ENCODE measurements around the gene OR9G4. TPM values are rescaled to one million over a fixed set of nuclear protein-coding genes. Genes with fewer than 3 reads are reported as not detected.
A peak's percentile ranks its signal among the peaks of the same experiment; 100 is the strongest.

OR9G4 gene
- not detected for total RNA-seq

DNA sequence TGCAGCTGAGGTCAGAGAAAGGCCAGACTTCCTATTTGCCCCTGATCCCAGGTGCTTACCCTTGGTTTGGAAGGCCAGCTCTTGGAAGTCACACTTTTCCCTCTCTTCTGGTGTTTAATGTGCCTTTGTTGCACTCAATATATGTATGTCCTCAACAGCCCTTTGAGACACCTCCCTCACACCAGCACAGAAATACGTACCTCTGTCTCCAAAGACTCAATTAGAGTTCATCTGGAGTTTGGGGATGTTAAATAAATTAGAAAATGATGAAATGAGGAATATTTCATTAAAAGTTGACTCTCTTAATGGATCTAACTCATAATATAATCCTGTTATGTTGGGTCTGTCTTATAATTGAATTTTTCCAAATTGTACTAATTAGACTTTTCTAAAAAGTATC is at the start of gene OR9G4:
Gene OR9G4 (minus strand): TSS at position 101 of the 400 bp plus-strand sequence. CDS start 4,931 bp downstream, outside the sequence.
- no peak for DNase-seq
- ATAC-seq (replicated peaks in 1 of 2): no peak
- Mint-ChIP-seq H3K4me1 (ENCODE audit: low read depth) (no peaks in the 10 kb centered on the region), H3K27ac (no peak within 1 kb of the TSS), H3K27me3 (ENCODE audit: low read depth) (no peaks in the 10 kb centered on the region), H3K4me3 (no peak within 1 kb of the TSS), H3K9me3 (peaks cover 6 to 12% of the 10 kb centered on the region in 2 donors), H3K36me3 (ENCODE audit: insufficient read depth in 2 of 2) (no peaks in the 10 kb centered on the region)

DNA sequence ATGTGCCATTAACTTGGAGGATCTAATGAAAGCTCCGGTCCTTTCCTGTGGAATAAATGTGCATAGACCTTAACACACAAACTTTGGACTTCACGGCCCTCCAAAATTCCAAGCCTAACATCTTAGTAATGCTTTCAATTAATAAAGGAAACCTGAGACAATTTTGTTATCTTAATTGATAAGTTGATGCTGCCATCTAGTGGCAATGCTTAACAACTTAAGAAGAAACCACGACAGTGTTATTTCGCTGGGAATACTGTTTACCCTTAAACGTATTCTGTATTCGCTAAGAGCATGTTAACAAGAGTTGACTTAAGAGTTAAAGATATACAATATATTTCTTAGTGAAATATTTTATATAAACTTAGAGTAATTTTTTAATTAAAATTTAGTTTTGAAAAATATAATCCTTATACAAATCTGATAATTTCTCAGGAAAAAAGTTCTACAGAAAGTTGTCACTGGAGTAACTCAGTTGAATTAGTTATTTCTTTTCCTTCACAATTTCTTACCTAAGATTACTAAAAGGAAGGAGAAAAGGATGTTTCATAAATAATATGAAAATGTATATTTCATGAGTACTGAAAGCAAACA is 35.0 kb upstream of the OR9G4 start:
- H3K4me3 Mint-ChIP-seq: no peak overlapping the region
- H3K36me3 Mint-ChIP-seq (ENCODE audit: insufficient read depth in 2 of 2): no peaks in the 10 kb centered on the region
- ATAC-seq (replicated peaks in 1 of 2) (no peak), DNase-seq (no peak)
- no peak overlapping the region for H3K27ac Mint-ChIP-seq
- peaks cover 5% of the 10 kb centered on the region for H3K4me1 Mint-ChIP-seq (ENCODE audit: low read depth)
- H3K27me3 Mint-ChIP-seq (ENCODE audit: low read depth): no peaks in the 10 kb centered on the region
- H3K9me3 Mint-ChIP-seq: no peaks in the 10 kb centered on the region

DNA sequence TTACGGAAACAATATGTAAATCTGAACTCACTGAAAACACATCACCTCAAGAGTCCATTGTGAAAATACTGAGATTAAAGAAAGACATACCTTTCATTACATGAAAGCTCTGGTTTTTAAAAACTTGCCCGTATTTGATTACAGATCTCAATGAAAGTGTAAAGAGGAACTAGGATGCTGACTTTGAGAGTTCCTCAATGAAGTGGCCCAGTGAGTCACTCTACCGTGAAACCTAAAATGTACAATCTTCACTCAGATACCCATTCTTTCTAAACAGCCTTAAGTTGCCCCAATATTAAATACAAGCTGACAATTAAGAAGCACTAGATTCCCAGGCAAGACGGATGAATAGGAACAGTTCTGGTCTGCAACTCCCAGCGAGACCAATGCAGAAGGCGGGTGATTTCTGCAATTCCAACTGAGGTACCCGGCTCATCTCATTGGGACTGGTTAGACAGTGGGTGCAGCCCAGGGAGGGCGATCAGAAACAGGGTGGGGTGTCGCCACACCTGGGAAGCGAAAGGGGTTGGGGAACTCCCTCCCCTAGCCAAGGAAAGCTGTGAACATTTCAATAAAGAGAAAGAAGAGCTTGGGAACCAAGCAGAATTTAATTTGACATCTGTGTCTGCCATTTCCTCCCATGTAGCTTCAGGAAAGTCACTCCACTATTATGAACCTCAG is 33.8 kb upstream of the OR9G4 start:
- no peak overlapping the region for H3K27ac Mint-ChIP-seq
- no peak overlapping the region for H3K4me3 Mint-ChIP-seq
- H3K4me1 Mint-ChIP-seq (ENCODE audit: low read depth): peaks cover 5% of the 10 kb centered on the region
- no peaks in the 10 kb centered on the region for H3K9me3 Mint-ChIP-seq
- no peak for ATAC-seq (replicated peaks in 1 of 2)
- no peaks in the 10 kb centered on the region for H3K27me3 Mint-ChIP-seq (ENCODE audit: low read depth)
- H3K36me3 Mint-ChIP-seq (ENCODE audit: insufficient read depth in 2 of 2): no peaks in the 10 kb centered on the region
- no peak for DNase-seq

DNA sequence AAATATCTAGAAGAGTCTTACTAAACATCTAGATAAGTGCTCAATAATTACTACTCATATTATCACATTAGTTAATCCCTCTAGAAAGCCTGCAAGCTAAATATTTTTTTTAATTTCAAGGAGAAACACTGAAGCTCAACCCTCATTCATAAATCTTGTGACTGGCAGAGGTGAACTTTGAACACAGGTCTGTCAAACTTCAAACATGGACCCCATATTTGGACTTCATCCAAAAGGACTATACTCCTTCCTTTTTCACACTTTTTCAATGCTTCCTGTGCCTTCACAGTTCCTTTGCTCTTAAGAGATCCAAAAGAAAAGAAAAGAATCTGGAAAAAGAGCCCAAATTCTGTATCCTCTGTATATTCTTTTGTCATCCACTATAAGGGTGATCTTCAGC is 28.3 kb upstream of the OR9G4 start:
- DNase-seq (no peak), ATAC-seq (replicated peaks in 1 of 2) (no peak)
- H3K27me3 Mint-ChIP-seq (ENCODE audit: low read depth): no peaks in the 10 kb centered on the region
- H3K27ac Mint-ChIP-seq: no peak overlapping the region
- H3K36me3 Mint-ChIP-seq (ENCODE audit: insufficient read depth in 2 of 2): no peaks in the 10 kb centered on the region
- H3K9me3 Mint-ChIP-seq: no peaks in the 10 kb centered on the region
- H3K4me3 Mint-ChIP-seq: no peak overlapping the region
- no peaks in the 10 kb centered on the region for H3K4me1 Mint-ChIP-seq (ENCODE audit: low read depth)

GRCh38 chr11:56764976-56765375 is 16.5 kb upstream of the OR9G4 start:
- Mint-ChIP-seq H3K4me1 (ENCODE audit: low read depth) (no peaks in the 10 kb centered on the region), H3K4me3 (no peak overlapping the region), H3K27me3 (ENCODE audit: low read depth) (no peaks in the 10 kb centered on the region), H3K27ac (no peak overlapping the region), H3K36me3 (ENCODE audit: insufficient read depth in 2 of 2) (no peaks in the 10 kb centered on the region), H3K9me3 (no peaks in the 10 kb centered on the region)
- ATAC-seq (replicated peaks in 1 of 2) (no peak), DNase-seq (no peak)

GRCh38 chr11:56751480-56751879 is 3.0 kb upstream of the OR9G4 start:
- H3K27ac Mint-ChIP-seq: no peak overlapping the region
- DNase-seq: no peak
- no peaks in the 10 kb centered on the region for H3K36me3 Mint-ChIP-seq (ENCODE audit: insufficient read depth in 2 of 2)

GRCh38 chr11:56750190-56750589 is 1.7 kb upstream of the OR9G4 start:
- no peaks in the 10 kb centered on the region for H3K36me3 Mint-ChIP-seq (ENCODE audit: insufficient read depth in 2 of 2)
- no peak overlapping the region for H3K27ac Mint-ChIP-seq
- no peaks in the 10 kb centered on the region for H3K4me1 Mint-ChIP-seq (ENCODE audit: low read depth)
- no peaks in the 10 kb centered on the region for H3K27me3 Mint-ChIP-seq (ENCODE audit: low read depth)
- ATAC-seq (replicated peaks in 1 of 2): no peak
- H3K9me3 Mint-ChIP-seq: peaks cover 8 to 12% of the 10 kb centered on the region in 2 donors
- H3K4me3 Mint-ChIP-seq: no peak overlapping the region
- DNase-seq: no peak

More at GRCh38 chr11:56751480-56751879, 3.0 kb upstream of the OR9G4 start:
- Mint-ChIP-seq H3K4me1 (ENCODE audit: low read depth) (no peaks in the 10 kb centered on the region), H3K27me3 (ENCODE audit: low read depth) (no peaks in the 10 kb centered on the region), H3K9me3 (peaks cover 8 to 12% of the 10 kb centered on the region in 2 donors), H3K4me3 (no peak overlapping the region)
- ATAC-seq (replicated peaks in 1 of 2): no peak

GRCh38 chr11:56740886-56741285 is 7.6 kb downstream of the OR9G4 start:
- no peak overlapping the region for H3K27ac Mint-ChIP-seq
- H3K4me3 Mint-ChIP-seq: no peak overlapping the region
- ATAC-seq (replicated peaks in 1 of 2): no peak
- no peaks in the 10 kb centered on the region for H3K4me1 Mint-ChIP-seq (ENCODE audit: low read depth)
- DNase-seq: no peak
- no peaks in the 10 kb centered on the region for H3K36me3 Mint-ChIP-seq (ENCODE audit: insufficient read depth in 2 of 2)
- peaks cover 10 to 11% of the 10 kb centered on the region in 2 donors for H3K9me3 Mint-ChIP-seq
- H3K27me3 Mint-ChIP-seq (ENCODE audit: low read depth): no peaks in the 10 kb centered on the region

DNA sequence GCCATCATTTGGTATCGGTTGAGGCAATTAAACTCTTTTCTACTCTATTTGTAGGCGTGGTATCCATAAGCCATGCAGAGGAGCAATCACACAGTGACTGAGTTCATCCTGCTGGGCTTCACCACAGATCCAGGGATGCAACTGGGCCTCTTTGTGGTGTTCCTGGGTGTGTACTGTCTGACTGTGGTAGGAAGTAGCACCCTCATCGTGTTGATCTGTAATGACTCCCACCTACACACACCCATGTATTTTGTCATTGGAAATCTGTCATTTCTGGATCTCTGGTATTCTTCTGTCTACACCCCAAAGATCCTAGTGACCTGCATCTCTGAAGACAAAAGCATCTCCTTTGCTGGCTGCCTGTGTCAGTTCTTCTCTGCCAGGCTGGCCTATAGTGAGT is 8.4 kb downstream of the OR9G4 start:
- H3K36me3 Mint-ChIP-seq (ENCODE audit: insufficient read depth in 2 of 2): no peaks in the 10 kb centered on the region
- peaks cover 11% of the 10 kb centered on the region in 2 donors for H3K9me3 Mint-ChIP-seq
- no peaks in the 10 kb centered on the region for H3K27me3 Mint-ChIP-seq (ENCODE audit: low read depth)
- no peak for DNase-seq
- H3K4me3 Mint-ChIP-seq: no peak overlapping the region
- no peak overlapping the region for H3K27ac Mint-ChIP-seq
- H3K4me1 Mint-ChIP-seq (ENCODE audit: low read depth): no peaks in the 10 kb centered on the region
- ATAC-seq (replicated peaks in 1 of 2): no peak

GRCh38 chr11:56720513-56720912 is 28.0 kb downstream of the OR9G4 start:
- H3K27ac Mint-ChIP-seq: no peak overlapping the region
- H3K9me3 Mint-ChIP-seq: peaks cover 5% of the 10 kb centered on the region in 2 donors
- DNase-seq (no peak), ATAC-seq (replicated peaks in 1 of 2) (no peak)
- no peaks in the 10 kb centered on the region for H3K27me3 Mint-ChIP-seq (ENCODE audit: low read depth)
- no peak overlapping the region for H3K4me3 Mint-ChIP-seq
- H3K4me1 Mint-ChIP-seq (ENCODE audit: low read depth): no peaks in the 10 kb centered on the region
- no peaks in the 10 kb centered on the region for H3K36me3 Mint-ChIP-seq (ENCODE audit: insufficient read depth in 2 of 2)

DNA sequence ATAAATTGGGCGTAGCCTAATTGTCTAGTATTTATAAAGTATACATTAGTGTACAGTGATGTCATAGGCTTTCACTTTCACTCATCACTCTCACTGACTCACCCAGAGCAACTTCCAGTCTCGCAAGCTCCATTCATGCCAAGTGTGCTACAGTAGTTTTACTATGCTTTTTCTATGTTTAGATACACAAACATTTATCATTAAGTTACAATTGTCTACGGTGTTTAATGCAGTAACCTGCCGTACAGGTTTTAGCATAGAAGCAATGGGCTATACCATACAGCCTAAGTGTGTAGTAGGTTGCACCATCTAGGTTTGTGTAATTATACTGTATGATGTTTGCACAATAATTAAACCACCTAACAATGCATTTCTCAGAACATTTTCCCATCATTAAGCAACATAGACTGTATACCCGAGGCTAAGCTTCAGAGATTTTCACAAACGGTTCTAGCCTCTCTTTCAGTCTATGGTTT is 32.1 kb downstream of the OR9G4 start:
- Mint-ChIP-seq H3K27ac (no peak overlapping the region), H3K4me1 (ENCODE audit: low read depth) (no peaks in the 10 kb centered on the region), H3K9me3 (peaks cover 8 to 14% of the 10 kb centered on the region in 2 donors), H3K4me3 (no peak overlapping the region), H3K27me3 (ENCODE audit: low read depth) (no peaks in the 10 kb centered on the region), H3K36me3 (ENCODE audit: insufficient read depth in 2 of 2) (no peaks in the 10 kb centered on the region)
- peak in 1 of 2 donors; percentile 39 for ATAC-seq (replicated peaks in 1 of 2)
- no peak for DNase-seq

DNA sequence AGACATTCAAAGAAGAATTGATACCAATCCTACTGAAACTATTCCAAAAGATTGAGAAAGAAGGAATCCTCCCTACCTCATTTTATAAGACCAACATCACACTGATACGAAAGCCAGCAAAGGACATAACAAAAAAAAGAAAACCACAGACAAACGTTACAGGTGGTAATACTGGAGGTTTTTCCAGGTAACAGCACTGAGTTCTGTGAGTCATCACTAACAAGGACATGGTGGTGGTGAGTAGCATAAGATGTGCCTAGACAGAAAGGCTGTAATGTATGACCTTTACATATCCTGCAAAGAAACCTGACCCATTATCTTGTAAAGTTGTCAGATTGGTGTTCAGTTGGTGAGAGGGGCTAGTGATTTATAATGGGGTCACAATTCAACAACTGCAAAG is 34.3 kb downstream of the OR9G4 start:
- H3K27me3 Mint-ChIP-seq (ENCODE audit: low read depth): no peaks in the 10 kb centered on the region
- peak in 1 of 2 donors; percentile 45 for ATAC-seq (replicated peaks in 1 of 2)
- no peaks in the 10 kb centered on the region for H3K36me3 Mint-ChIP-seq (ENCODE audit: insufficient read depth in 2 of 2)
- H3K9me3 Mint-ChIP-seq: peaks cover 11 to 12% of the 10 kb centered on the region in 2 donors
- H3K27ac Mint-ChIP-seq: no peak overlapping the region
- no peak for DNase-seq
- H3K4me1 Mint-ChIP-seq (ENCODE audit: low read depth): no peaks in the 10 kb centered on the region
- no peak overlapping the region for H3K4me3 Mint-ChIP-seq

- no peak overlapping the region for H3K4me3 Mint-ChIP-seq
- no peaks in the 10 kb centered on the region for H3K36me3 Mint-ChIP-seq (ENCODE audit: insufficient read depth in 2 of 2)
- H3K27ac Mint-ChIP-seq: no peak overlapping the region
- ATAC-seq (replicated peaks in 1 of 2): no peak
- H3K9me3 Mint-ChIP-seq: peaks cover 3 to 7% of the 10 kb centered on the region in 2 donors
- no peak for DNase-seq
- H3K27me3 Mint-ChIP-seq (ENCODE audit: low read depth): no peaks in the 10 kb centered on the region
- H3K4me1 Mint-ChIP-seq (ENCODE audit: low read depth): no peaks in the 10 kb centered on the region
Measured at GRCh38 chr11:56706486-56706885, 42.0 kb downstream of the OR9G4 start.

Data from activated T-cell treated with anti-CD3 and anti-CD28 coated beads, Interleukin-2, amount 50 U/mL, for 72 hours (primary cell).